WTC11 (cell line): ENCODE data around the gene MYO19. TPM values are rescaled to one million over a fixed set of nuclear protein-coding genes. Genes with fewer than 3 reads are reported as not detected.

Experiments used
- ATAC-seq: fragments of 200-7000 bp; cut with Tn5 transposase; 2 replicates; pipeline ENCODE4 v1.10.0; 2021; ENCODE audit warnings: mild to moderate bottlenecking, moderate library complexity
- CTCF ChIA-PET: fragments of 300-600 bp; sonication (Branson Sonifier 250); formaldehyde crosslinking; loops from one replicate; lab custom pipeline; 2021; ENCODE audit warnings: antibody characterized with exemption; lab: Charles Lee
- POLR2A ChIA-PET: fragments of 350-600 bp; sonication (Branson Sonifier 250); formaldehyde crosslinking; loops from one replicate; lab custom pipeline; 2021; ENCODE audit warnings: antibody characterized with exemption; lab: Charles Lee
- DNase-seq: peaks from one replicate; pipeline ENCODE4 v3.0.0; 2021; ENCODE audit warnings: low spot score
- H3K27ac Mint-ChIP-seq: 2 replicates; pipeline ENCODE4 v1.8.0; 2021; ENCODE audit warnings: mixed read lengths
- H3K27me3 Mint-ChIP-seq: 2 replicates; pipeline ENCODE4 v1.8.0; 2021; ENCODE audit warnings: low read depth, mild to moderate bottlenecking, moderate library complexity, mixed read lengths
- H3K36me3 Mint-ChIP-seq: 2 replicates; pipeline ENCODE4 v1.8.0; 2021; ENCODE audit warnings: mixed read lengths
- H3K4me1 Mint-ChIP-seq: 2 replicates; pipeline ENCODE4 v1.8.0; 2022; ENCODE audit warnings: mixed read lengths
- H3K4me3 Mint-ChIP-seq: 2 replicates; pipeline ENCODE4 v1.8.0; 2021; ENCODE audit warnings: mild to moderate bottlenecking, moderate library complexity, mixed read lengths
- H3K9me3 Mint-ChIP-seq: 2 replicates; pipeline ENCODE4 v1.8.0; 2021; ENCODE audit warnings: mixed read lengths
- CREB1 ChIP-seq: sonication (generic); formaldehyde crosslinking; IDR thresholded peaks from 2 replicates; pipeline ENCODE4 v1.8.0; 2023; ENCODE audit warnings: mild to moderate bottlenecking, missing genetic modification reagents
- ELF4 ChIP-seq: sonication (generic); formaldehyde crosslinking; IDR thresholded peaks from 2 replicates; pipeline ENCODE4 v1.8.1; 2022; ENCODE audit warnings: low read depth, mild to moderate bottlenecking, moderate library complexity, missing genetic modification reagents
- IRF1 ChIP-seq: sonication (generic); formaldehyde crosslinking; IDR thresholded peaks from 2 replicates; pipeline ENCODE4 v1.8.0; 2023; ENCODE audit warnings: missing genetic modification reagents
- JAZF1 ChIP-seq: fragments of 250-450 bp; sonication (Bioruptor Pico); IDR thresholded peaks from 2 replicates; pipeline ENCODE4 v1.9.0; 2021; ENCODE audit warnings: moderate library complexity, mild to moderate bottlenecking, inconsistent platforms
- JUN ChIP-seq: sonication (generic); formaldehyde crosslinking; IDR thresholded peaks from 2 replicates; pipeline ENCODE4 v1.8.0; 2023; ENCODE audit warnings: mild to moderate bottlenecking, missing genetic modification reagents
- NFATC4 ChIP-seq: fragments of 250-450 bp; sonication (Bioruptor Pico); IDR thresholded peaks from 2 replicates; pipeline ENCODE4 v1.9.0; 2021; ENCODE audit warnings: mild to moderate bottlenecking
- NFYB ChIP-seq: sonication (generic); formaldehyde crosslinking; conservative IDR thresholded peaks from 2 replicates; pipeline ENCODE4 v1.8.0; 2022; ENCODE audit warnings: low read depth, missing genetic modification reagents
- NR2C2 ChIP-seq: sonication (generic); formaldehyde crosslinking; IDR thresholded peaks from 2 replicates; pipeline ENCODE4 v1.8.0; 2022; ENCODE audit warnings: mild to moderate bottlenecking, missing genetic modification reagents
- SMAD4 ChIP-seq: sonication (generic); formaldehyde crosslinking; IDR thresholded peaks from 2 replicates; pipeline ENCODE4 v1.8.0; 2022; ENCODE audit warnings: mild to moderate bottlenecking, missing genetic modification reagents
- SP1 ChIP-seq: sonication (generic); formaldehyde crosslinking; conservative IDR thresholded peaks from 2 replicates; pipeline ENCODE4 v1.8.1; 2022; ENCODE audit warnings: missing genetic modification reagents
- ZMAT4 ChIP-seq: fragments of 250-450 bp; sonication (Bioruptor Pico); IDR thresholded peaks from 2 replicates; pipeline ENCODE4 v1.9.0; 2021; ENCODE audit warnings: mild to moderate bottlenecking
- ZNF121 ChIP-seq: sonication (generic); formaldehyde crosslinking; IDR thresholded peaks from 2 replicates; pipeline ENCODE4 v1.8.0; 2023; ENCODE audit warnings: missing genetic modification reagents
- ZNF138 ChIP-seq: sonication (generic); formaldehyde crosslinking; conservative IDR thresholded peaks from 2 replicates; pipeline ENCODE4 v1.8.1; 2022; ENCODE audit warnings: mild to moderate bottlenecking, moderate library complexity, missing genetic modification reagents
- ZNF219 ChIP-seq: sonication (generic); formaldehyde crosslinking; IDR thresholded peaks from 2 replicates; pipeline ENCODE4 v1.8.0; 2023; ENCODE audit warnings: missing genetic modification reagents, mild to moderate bottlenecking, borderline replicate concordance
- ZNF263 ChIP-seq: sonication (generic); formaldehyde crosslinking; IDR thresholded peaks from 2 replicates; pipeline ENCODE4 v1.8.1; 2022; ENCODE audit warnings: low read depth, mild to moderate bottlenecking, moderate library complexity, missing genetic modification reagents
- ZNF317 ChIP-seq: sonication (generic); formaldehyde crosslinking; IDR thresholded peaks from 2 replicates; pipeline ENCODE4 v1.8.1; 2023; ENCODE audit warnings: low read depth, mild to moderate bottlenecking, moderate library complexity, missing genetic modification reagents, borderline replicate concordance
- ZNF416 ChIP-seq: fragments of 250-450 bp; sonication (Bioruptor Pico); IDR thresholded peaks from 2 replicates; pipeline ENCODE4 v1.9.0; 2021; ENCODE audit warnings: mild to moderate bottlenecking, inconsistent platforms
- ZNF423 ChIP-seq: fragments of 250-450 bp; sonication (Bioruptor Pico); IDR thresholded peaks from 2 replicates; pipeline ENCODE4 v2.1.2; 2022; ENCODE audit warnings: mild to moderate bottlenecking, moderate library complexity
- ZNF425 ChIP-seq: fragments of 250-450 bp; sonication (Bioruptor Pico); conservative IDR thresholded peaks from 2 replicates; pipeline ENCODE4 v1.9.0; 2021; ENCODE audit warnings: mild to moderate bottlenecking
- total RNA-seq: library from RNA; stranded (reverse); gene quantifications from 3 replicates; pipeline ENCODE4 v1.2.3, GENCODE V29; 2021
- TF ChIP-seq, protein P1 (sequence below): sonication (generic); formaldehyde crosslinking; IDR thresholded peaks from 2 replicates; pipeline ENCODE4 v1.8.1; 2023; ENCODE audit warnings: mild to moderate bottlenecking, missing genetic modification reagents, borderline replicate concordance

The MYO19 gene
- total RNA-seq, 1 experiment from 2014 or later = 146 TPM

- ChIA-PET POLR2A (interaction anchor here (0.9 to 1.2 kb wide), 2 partner anchors 10 to 41 kb away, joined by 3 to 4 read pairs; no protein-coding TSS in a partner anchor), CTCF (interaction anchor here (2.9 kb wide), 1 partner anchor 19 kb away, joined by 12 read pairs; the partner anchor contains the start of genes MYO19 and PIGW)
- Mint-ChIP-seq H3K36me3 (peaks cover 74% of the 10 kb centered on the region), H3K9me3 (no peaks in the 10 kb centered on the region), H3K27ac (no peak overlapping the region), H3K4me3 (no peak overlapping the region), H3K4me1 (no peaks in the 10 kb centered on the region), H3K27me3 (no peaks in the 10 kb centered on the region)
- ATAC-seq (no peak), DNase-seq (no peak)
- TF ChIP-seq ZNF416 (CRISPR knock-in tag) (no peak), ZNF425 (CRISPR knock-in tag) (no peak), JUN (CRISPR knock-in tag) (no peak), SMAD4 (CRISPR knock-in tag) (no peak), ZMAT4 (CRISPR knock-in tag) (no peak), NFATC4 (no peak), ZNF219 (CRISPR knock-in tag) (no peak)
- TF ChIP-seq, protein P1, sequence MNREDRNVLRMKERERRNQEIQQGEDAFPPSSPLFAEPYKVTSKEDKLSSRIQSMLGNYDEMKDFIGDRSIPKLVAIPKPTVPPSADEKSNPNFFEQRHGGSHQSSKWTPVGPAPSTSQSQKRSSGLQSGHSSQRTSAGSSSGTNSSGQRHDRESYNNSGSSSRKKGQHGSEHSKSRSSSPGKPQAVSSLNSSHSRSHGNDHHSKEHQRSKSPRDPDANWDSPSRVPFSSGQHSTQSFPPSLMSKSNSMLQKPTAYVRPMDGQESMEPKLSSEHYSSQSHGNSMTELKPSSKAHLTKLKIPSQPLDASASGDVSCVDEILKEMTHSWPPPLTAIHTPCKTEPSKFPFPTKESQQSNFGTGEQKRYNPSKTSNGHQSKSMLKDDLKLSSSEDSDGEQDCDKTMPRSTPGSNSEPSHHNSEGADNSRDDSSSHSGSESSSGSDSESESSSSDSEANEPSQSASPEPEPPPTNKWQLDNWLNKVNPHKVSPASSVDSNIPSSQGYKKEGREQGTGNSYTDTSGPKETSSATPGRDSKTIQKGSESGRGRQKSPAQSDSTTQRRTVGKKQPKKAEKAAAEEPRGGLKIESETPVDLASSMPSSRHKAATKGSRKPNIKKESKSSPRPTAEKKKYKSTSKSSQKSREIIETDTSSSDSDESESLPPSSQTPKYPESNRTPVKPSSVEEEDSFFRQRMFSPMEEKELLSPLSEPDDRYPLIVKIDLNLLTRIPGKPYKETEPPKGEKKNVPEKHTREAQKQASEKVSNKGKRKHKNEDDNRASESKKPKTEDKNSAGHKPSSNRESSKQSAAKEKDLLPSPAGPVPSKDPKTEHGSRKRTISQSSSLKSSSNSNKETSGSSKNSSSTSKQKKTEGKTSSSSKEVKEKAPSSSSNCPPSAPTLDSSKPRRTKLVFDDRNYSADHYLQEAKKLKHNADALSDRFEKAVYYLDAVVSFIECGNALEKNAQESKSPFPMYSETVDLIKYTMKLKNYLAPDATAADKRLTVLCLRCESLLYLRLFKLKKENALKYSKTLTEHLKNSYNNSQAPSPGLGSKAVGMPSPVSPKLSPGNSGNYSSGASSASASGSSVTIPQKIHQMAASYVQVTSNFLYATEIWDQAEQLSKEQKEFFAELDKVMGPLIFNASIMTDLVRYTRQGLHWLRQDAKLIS (CRISPR knock-in tag) = no peak
Measured at GRCh38 chr17:36514856-36515255, 19.8 kb downstream of the MYO19 start.

GRCh38 chr17:36512641-36513040 is 22.0 kb downstream of the MYO19 start:
- H3K4me1 Mint-ChIP-seq = no peaks in the 10 kb centered on the region
- ATAC-seq (no peak), DNase-seq (no peak)
- H3K27ac Mint-ChIP-seq = no peak overlapping the region
- TF ChIP-seq SP1 = no peak
- no peak for TF ChIP-seq JAZF1 (CRISPR knock-in tag)
- TF ChIP-seq ZNF138 (CRISPR knock-in tag) = no peak
- no peak for TF ChIP-seq ELF4 (CRISPR knock-in tag)
- TF ChIP-seq ZNF317 (CRISPR knock-in tag) = no peak
- TF ChIP-seq NFYB (CRISPR knock-in tag) = no peak
- no peak for TF ChIP-seq IRF1 (CRISPR knock-in tag)
- no peak for TF ChIP-seq CREB1 (CRISPR knock-in tag)
- no peak for TF ChIP-seq NR2C2
- no peak for TF ChIP-seq ZNF263 (CRISPR knock-in tag)
- no peak for TF ChIP-seq ZNF121 (CRISPR knock-in tag)
- TF ChIP-seq ZNF423 (CRISPR knock-in tag) = no peak
- peaks cover 81% of the 10 kb centered on the region for H3K36me3 Mint-ChIP-seq
- ChIA-PET CTCF (no interaction called here), POLR2A (no interaction called here)
- H3K4me3 Mint-ChIP-seq = no peak overlapping the region
- H3K9me3 Mint-ChIP-seq = no peaks in the 10 kb centered on the region
- H3K27me3 Mint-ChIP-seq = no peaks in the 10 kb centered on the region
